Heart right ventricle (tissue), 16 donors: Measurements from ENCODE around the gene CELF4. TPM values are rescaled to one million over a fixed set of nuclear protein-coding genes. Genes with fewer than 3 reads are reported as not detected.

Source experiments
- ATAC-seq, 8 donors: fragments of 200-7000 bp; cut with Tn5 transposase; one replicate each; pipeline ENCODE4 v1.9.1; 2020; ENCODE audit warnings: mild to moderate bottlenecking in 8 of 8, moderate library complexity in 8 of 8, moderate number of reproducible peaks in 1 of 8
- DNase-seq, 2 donors: peaks; one replicate each; pipeline ENCODE4 v3.0.0-alpha.2; 2020
- H3K27ac ChIP-seq, 10 donors: fragments of 200-600 bp; sonication (generic) in 2 of 10; one replicate each; pipeline versions ENCODE4 v1.5.0 to v1.8.0; 2020 to 2022; ENCODE audit warnings: mild to moderate bottlenecking in 3 of 10
- H3K27me3 ChIP-seq, 7 donors: fragments of 200-600 bp; one replicate each; pipeline ENCODE4 v1.8.0; 2021 to 2022; ENCODE audit warnings: mild to moderate bottlenecking in 2 of 7
- H3K36me3 ChIP-seq, 9 donors: fragments of 200-600 bp; sonication (generic) in 1 of 9; one replicate each; pipeline versions ENCODE4 v1.5.0 to v1.8.0; 2020 to 2022; ENCODE audit warnings: mild to moderate bottlenecking in 2 of 9
- H3K4me1 ChIP-seq, 9 donors: fragments of 200-600 bp; sonication (generic) in 1 of 9; one replicate each; pipeline versions ENCODE4 v1.5.0 to v1.8.0; 2020 to 2022; ENCODE audit warnings: mild to moderate bottlenecking in 4 of 9
- H3K4me3 ChIP-seq, 10 donors: fragments of 200-600 bp; sonication (generic) in 2 of 10; one replicate each; pipeline versions ENCODE4 v1.5.0 to v1.8.0; 2020 to 2022; ENCODE audit warnings: mild to moderate bottlenecking in 7 of 10, moderate library complexity in 2 of 10
- H3K9me3 ChIP-seq, 11 donors: fragments of 200-600 bp in 10 of 11; sonication (generic) in 2 of 11; one replicate each; pipeline versions ENCODE4 v1.5.0 to v1.8.0; 2013 to 2022; ENCODE audit warnings: mild to moderate bottlenecking in 2 of 11, control low read depth in 1 of 11, moderate library complexity in 1 of 11
- WGBS, 2 donors: extraction: QIAGEN DNeasy Blood & Tissue Kit; methylation state at CpG; one replicate each; pipeline ENCODE4 v1.1.7; 2013; ENCODE audit warnings: inconsistent platforms in 1 of 2; 5-methylcytosine and 5-hydroxymethylcytosine counted together
- intact Hi-C, 10 donors: fragments of 100-400 bp; cut with DNase I; formaldehyde crosslinking; loops; one replicate each; pipeline versions ENCODE4 v1.11.1 to v1.14.2; 2022
- polyA plus RNA-seq, 2 donors: library from polyadenylated mRNA; stranded (reverse); fragments of 200-250 nt; gene quantifications; one replicate each; pipeline ENCODE4 v1.2.3, GENCODE V29; 2013
- total RNA-seq, 10 donors: library from RNA; stranded (reverse); fragmentation: NEBNext Ultra II Directional in 3 of 10; extraction: Animal tissue kit (Norgen Biotek cat#: 25700) in 3 of 10; gene quantifications; one replicate each; pipeline versions ENCODE4 v1.2.1 to v1.2.4, GENCODE V29; 2021 to 2023
- TF ChIP-seq, protein P1 (sequence below), 9 donors: fragments of 200-600 bp; sonication (generic) in 2 of 9; IDR thresholded peaks; one replicate each; pipeline versions ENCODE4 v1.5.0 to v1.8.0; 2021 to 2022; ENCODE audit warnings: antibody characterized with exemption in 9 of 9, mild to moderate bottlenecking in 5 of 9, moderate library complexity in 1 of 9
- donor health status: Arrhythmogenic right ventricular cardiomyopathy.
- donor health status: ischemic (EF 13 %, LVEDD 7.1; RV severe dilation, severe dysfunction).
- donor health status: healthy with polysubstance abuse.
- donor health status: DM: no; HTN: yes; CAD: no.
- donor health status: DM: no; HTN: no; CAD: no.
- donor health status: ischemic (EF 25% LVEDD 6.9; RV normal size, moderate dysfunction).
- donor health status: ischemic (EF 25% LVEDD 5.7; RV mildly dilated, moderate dysfunction).
- donor health status: healthy.
- donor health status: DM: yes; HTN: yes; CAD: no.
- donor health status: Ischemic cardiomyopathy.
- donor health status: ischemic (EF 35%, LVEDD 5.7; RV mildly dilated, moderate dysfunction).
- donor health status: nonischemic (EF 11% LVEDD 7.7; RV severe dilation, severe dysfunction).
- donor health status: DM: yes; HTN: yes; CAD: no.
- donor health status: PGD.
- donor health status: ischemic (EF 29% LVEDD 5.4; RV normal size, mild dysfunction).
- donor health status: nonischemic (EF 23%, LVEDD 6.1; RV moderate dilation, normal function).

Gene CELF4
- total and polyA plus RNA-seq, 12 donors: 0.07 to 1.2 (median 0.31) TPM; not detected in 1

GRCh38 chr18:37453752-37454151, 111.8 kb downstream of the CELF4 start:
- 61 to 70% methylated on average over 3 of the region's 3 CpGs for WGBS, 2 donors
- TF ChIP-seq, protein P1, sequence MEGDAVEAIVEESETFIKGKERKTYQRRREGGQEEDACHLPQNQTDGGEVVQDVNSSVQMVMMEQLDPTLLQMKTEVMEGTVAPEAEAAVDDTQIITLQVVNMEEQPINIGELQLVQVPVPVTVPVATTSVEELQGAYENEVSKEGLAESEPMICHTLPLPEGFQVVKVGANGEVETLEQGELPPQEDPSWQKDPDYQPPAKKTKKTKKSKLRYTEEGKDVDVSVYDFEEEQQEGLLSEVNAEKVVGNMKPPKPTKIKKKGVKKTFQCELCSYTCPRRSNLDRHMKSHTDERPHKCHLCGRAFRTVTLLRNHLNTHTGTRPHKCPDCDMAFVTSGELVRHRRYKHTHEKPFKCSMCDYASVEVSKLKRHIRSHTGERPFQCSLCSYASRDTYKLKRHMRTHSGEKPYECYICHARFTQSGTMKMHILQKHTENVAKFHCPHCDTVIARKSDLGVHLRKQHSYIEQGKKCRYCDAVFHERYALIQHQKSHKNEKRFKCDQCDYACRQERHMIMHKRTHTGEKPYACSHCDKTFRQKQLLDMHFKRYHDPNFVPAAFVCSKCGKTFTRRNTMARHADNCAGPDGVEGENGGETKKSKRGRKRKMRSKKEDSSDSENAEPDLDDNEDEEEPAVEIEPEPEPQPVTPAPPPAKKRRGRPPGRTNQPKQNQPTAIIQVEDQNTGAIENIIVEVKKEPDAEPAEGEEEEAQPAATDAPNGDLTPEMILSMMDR (IDR thresholded peaks at IDR 0.05): no peak
- Histone ChIP-seq H3K9me3 (no peaks in the 10 kb centered on the region), H3K4me1 (peaks cover 0 to 16% (median 0%) of the 10 kb centered on the region in 9 donors), H3K36me3 (no peaks in the 10 kb centered on the region), H3K27ac (peak overlapping the region in 1 of 10 donors; percentile 47), H3K27me3 (peaks cover 0 to 10% (median 0%) of the 10 kb centered on the region in 7 donors), H3K4me3 (no peak overlapping the region)
- DNase-seq (no peak), ATAC-seq (peak in 3 of 8 donors; percentile 34 to 53 (median 48))
- intact Hi-C loops: no loop called here

- ATAC-seq (peak in 1 of 8 donors; percentile 25), DNase-seq (no peak)
- no peaks in the 10 kb centered on the region for H3K36me3 ChIP-seq
- H3K9me3 ChIP-seq: no peaks in the 10 kb centered on the region
- WGBS, 2 donors: 42 to 61% methylated on average over 4 of the region's 4 CpGs
- H3K4me1 ChIP-seq: peaks cover 0 to 16% (median 0%) of the 10 kb centered on the region in 9 donors
- H3K27me3 ChIP-seq: peaks cover 0 to 18% (median 4%) of the 10 kb centered on the region in 7 donors
- TF ChIP-seq, protein P1 (IDR thresholded peaks at IDR 0.05): no peak
- intact Hi-C loops: no loop called here
- H3K27ac ChIP-seq: peak overlapping the region in 2 of 10 donors; percentile 47 to 51
- H3K4me3 ChIP-seq: no peak overlapping the region
Observed at GRCh38 chr18:37452682-37453385, 112.8 kb downstream of the CELF4 start.

DNA sequence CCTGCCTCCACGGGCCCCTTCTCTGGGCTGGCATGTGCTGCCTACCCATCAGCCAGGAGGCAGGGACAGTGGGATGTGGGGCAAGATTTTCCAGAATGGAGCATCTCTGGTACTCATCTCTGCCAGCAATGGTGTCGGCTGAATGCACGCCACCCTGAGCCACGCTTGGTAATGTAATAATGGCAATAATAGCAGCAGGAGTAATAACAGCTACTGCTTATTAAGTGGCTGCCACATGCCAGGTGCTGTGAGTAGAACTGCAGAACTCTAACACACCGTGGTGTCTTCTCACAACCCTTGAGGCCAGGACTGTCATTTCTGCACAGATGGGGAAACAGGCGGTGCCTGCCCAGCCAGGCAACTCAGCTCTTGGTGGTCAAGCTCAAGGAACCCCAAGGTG, 113.6 kb downstream of the CELF4 start:
- no peaks in the 10 kb centered on the region for H3K36me3 ChIP-seq
- peaks cover 0 to 18% (median 4%) of the 10 kb centered on the region in 7 donors for H3K27me3 ChIP-seq
- no peak for DNase-seq
- TF ChIP-seq, protein P1 (IDR thresholded peaks at IDR 0.05): no peak
- peaks cover 0 to 16% (median 0%) of the 10 kb centered on the region in 9 donors for H3K4me1 ChIP-seq
- no peaks in the 10 kb centered on the region for H3K9me3 ChIP-seq
- H3K27ac ChIP-seq: no peak overlapping the region
- ATAC-seq: no peak
- intact Hi-C loops: no loop called here
- 91 to 92% methylated on average over 6 of the region's 6 CpGs for WGBS, 2 donors
- H3K4me3 ChIP-seq: no peak overlapping the region

GRCh38 chr18:37451239-37451825, 114.3 kb downstream of the CELF4 start:
- Histone ChIP-seq H3K27me3 (peaks cover 0 to 21% (median 0%) of the 10 kb centered on the region in 7 donors), H3K36me3 (no peaks in the 10 kb centered on the region), H3K9me3 (no peaks in the 10 kb centered on the region), H3K4me3 (no peak overlapping the region), H3K4me1 (peaks cover 0 to 16% (median 0%) of the 10 kb centered on the region in 9 donors), H3K27ac (no peak overlapping the region)
- WGBS, 2 donors: 92% methylated on average over 14 of the region's 14 CpGs
- ATAC-seq (no peak), DNase-seq (no peak)
- TF ChIP-seq, protein P1 (IDR thresholded peaks at IDR 0.05): no peak
- intact Hi-C loops: no loop called here
